ENCODE measurements around the gene PTPRC.
A peak's percentile ranks its signal among the peaks of the same experiment; 100 is the strongest.

The PTPRC gene

GRCh38 chr1:198677871-198678270 is 39.0 kb downstream of the PTPRC start:
- no peak for DNase-seq

- no peak for DNase-seq
Measured at GRCh38 chr1:198678301-198678836, 39.5 kb downstream of the PTPRC start.

- DNase-seq, result no peak
Measured at GRCh38 chr1:198678901-198679329, 40.1 kb downstream of the PTPRC start.

DNA sequence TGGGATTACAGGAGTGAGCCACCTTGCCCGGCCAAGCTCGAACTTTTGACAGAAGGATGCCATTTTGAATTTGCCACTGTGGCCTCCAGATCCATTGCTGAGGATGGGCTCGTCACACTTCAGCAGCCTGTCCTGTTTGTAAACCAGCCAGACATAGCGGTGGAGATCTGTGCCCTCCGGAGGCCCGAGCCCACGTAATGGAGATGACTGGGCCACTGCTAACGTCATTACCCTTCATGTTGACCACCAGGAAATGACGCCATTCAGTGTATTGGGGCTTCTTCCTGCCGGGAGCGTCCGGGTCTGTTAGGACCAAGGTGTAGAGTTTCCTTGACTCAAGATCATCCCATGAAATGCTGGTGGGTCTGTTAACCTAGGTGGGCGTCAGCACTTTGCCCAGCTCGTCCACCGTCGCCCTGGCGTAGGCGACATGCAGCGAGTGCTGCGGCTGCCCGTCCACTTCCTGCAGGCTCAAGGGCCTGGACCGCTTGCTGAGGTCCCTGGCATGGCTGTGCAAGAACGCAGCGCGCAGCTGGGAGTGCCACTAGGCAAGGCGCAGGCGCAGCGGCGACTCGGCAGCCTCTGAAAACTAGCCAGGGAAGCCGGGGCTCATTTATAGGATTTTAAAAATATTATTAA is 40.8 kb downstream of the PTPRC start:
- DNase-seq, result no peak

DNA sequence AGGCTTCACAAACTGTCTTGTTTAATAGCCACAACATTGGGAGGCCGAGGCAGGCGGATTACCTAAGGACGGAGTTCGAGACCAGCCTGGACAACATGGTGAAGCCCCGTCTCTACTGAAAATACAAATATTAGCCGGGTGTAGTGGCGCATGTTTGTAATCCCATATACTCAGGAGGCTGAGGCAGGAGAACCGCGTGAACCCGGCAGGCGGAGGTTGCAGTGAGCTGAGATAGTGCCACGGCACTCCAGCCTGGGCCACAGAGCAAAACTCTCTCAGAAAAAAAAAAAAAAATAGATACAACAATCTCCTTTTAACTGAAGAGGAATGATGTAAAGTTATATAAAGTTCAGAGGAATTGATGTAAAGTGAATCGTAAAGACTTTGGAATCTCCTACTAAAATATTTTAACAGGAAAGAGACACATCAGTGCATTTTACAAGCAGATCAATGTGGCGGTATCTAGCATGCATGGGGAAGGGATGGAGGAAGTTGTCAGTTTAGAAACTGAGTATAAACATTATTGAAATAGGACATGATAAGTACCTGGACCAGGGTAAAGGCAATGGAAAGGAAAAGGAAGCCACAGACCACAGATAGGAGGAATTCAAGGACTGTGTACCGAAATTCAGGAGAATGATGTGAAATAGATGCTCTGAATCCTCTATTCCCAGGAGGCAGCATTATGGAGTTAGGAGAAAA is 41.5 kb downstream of the PTPRC start:
- no peak for DNase-seq

DNA sequence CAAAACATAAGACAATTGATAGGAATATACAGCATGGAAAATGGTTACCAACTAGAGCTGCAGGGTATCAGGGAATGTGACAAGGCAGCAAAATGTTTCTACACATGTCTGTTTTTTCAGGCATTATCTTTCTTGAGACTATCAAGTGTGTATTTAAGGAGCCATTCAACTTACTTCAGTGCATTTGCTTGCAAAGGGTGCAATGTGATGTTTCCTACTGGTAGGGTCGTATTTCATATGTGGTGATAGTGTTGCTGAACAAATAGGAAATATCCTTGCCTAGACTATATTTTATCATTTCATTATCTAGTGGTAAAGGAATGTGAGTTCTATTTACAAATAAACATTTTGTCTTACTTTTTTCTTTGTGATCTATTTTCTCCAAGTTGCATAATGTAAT is 42.4 kb downstream of the PTPRC start:
- DNase-seq, result no peak

DNA sequence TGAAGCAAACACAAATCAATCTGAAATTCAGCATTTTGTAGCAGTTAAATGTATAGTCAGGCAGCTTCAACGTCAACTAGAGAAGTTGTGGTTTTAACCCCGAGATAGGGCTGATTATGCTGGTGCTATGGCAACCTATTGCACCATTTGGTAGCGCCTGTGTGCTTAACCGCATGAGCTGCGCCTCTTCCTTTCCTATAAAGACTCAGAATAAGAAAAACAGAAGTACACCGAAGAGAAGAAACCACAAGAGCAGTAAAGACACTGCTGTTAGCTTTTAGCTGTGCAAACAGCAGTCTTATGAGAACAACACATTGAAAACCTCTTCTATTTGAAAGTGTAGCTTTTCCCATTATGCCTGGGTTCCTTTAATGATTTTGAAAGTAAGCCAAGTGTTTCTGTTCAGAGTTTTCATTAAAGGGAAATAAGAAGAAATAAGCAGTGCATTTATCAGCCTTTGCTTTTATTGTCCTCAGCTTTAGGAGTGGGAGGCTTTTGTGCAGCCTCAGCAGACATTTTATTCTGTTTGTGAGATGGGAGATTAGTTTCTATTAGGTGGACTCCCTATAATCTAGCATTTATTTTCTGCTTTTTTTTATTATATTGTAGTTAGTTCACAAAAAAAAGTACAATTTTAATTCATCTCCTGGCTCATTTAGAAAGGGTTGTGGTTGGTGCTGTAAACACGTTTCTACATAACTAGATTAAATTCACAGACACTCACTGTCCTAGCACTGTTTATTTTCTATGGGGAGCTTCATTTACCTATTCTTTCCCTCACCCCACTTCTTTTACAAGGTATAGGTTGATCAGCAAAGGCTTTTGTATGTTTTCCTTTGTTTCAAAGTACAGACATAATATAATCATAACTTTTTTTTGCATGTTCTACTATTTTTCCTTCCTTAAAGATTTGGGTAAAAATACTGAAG is 43.3 kb downstream of the PTPRC start:
- no peak for DNase-seq

DNA sequence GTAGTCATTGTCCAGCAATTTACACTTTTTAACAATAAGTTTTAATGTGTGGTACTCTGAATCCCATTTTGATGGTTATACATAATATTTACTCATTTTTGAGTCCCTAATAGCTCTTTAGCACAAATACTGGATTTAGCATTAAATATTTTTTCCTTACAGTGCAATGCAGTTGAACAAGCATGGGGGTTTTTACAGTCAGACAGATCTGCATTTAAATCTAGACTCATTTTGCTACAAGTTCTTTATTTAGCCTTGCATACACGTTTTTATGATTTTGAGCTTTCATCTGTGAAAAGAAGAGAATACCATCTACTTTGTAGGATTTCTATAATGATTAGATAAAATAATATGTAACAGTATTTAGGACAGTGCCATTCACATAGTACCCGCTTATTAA is 44.0 kb downstream of the PTPRC start:
- DNase-seq, result no peak

GRCh38 chr1:198683449-198683848 is 44.6 kb downstream of the PTPRC start:
- DNase-seq, result no peak

- peak; percentile 75 for DNase-seq
Measured at GRCh38 chr1:198686069-198686728, 47.4 kb downstream of the PTPRC start.

- DNase-seq, result no peak
Measured at GRCh38 chr1:198687429-198687828, 48.6 kb downstream of the PTPRC start.

DNA sequence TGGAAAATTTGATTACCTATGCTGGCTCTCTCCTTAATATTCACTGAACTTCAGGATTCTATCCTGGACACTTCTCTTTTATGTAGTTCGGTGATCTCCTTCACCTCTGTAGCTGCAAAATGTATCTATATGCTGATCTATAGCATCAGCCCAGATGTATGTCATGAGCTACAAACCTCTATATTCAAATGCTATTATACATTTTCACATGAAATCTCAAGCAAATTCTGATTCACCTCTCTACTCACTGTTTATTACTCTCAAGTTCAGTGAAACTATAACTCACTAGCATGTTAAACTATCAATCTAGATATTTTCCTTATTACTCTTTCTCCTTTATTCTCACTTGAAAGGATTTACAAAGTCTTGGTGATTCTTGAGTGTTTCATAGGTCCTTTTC is 52.2 kb downstream of the PTPRC start:
- DNase-seq, result no peak

- no peak for DNase-seq
Measured at GRCh38 chr1:198693321-198693720, 54.5 kb downstream of the PTPRC start.

GRCh38 chr1:198694542-198694941 is 55.7 kb downstream of the PTPRC start:
- no peak for DNase-seq

DNA sequence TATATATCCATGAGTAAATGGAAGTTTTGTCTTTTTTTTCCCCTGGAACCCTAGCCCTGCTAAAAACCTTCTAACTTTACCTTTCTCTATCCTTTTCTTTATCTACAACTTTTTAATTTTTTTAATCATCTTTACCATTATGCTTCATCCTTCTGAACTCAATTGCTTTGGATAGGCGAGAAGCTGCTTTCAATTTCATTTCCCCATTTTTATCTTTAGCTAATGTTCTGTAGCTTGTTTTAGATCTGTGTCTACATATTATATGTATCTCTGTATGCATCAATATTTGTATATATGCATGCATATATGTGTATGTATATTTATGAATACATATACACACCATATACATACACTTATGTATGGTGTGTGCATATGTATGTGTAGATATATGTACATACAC is 57.4 kb downstream of the PTPRC start:
- no peak for DNase-seq

DNA sequence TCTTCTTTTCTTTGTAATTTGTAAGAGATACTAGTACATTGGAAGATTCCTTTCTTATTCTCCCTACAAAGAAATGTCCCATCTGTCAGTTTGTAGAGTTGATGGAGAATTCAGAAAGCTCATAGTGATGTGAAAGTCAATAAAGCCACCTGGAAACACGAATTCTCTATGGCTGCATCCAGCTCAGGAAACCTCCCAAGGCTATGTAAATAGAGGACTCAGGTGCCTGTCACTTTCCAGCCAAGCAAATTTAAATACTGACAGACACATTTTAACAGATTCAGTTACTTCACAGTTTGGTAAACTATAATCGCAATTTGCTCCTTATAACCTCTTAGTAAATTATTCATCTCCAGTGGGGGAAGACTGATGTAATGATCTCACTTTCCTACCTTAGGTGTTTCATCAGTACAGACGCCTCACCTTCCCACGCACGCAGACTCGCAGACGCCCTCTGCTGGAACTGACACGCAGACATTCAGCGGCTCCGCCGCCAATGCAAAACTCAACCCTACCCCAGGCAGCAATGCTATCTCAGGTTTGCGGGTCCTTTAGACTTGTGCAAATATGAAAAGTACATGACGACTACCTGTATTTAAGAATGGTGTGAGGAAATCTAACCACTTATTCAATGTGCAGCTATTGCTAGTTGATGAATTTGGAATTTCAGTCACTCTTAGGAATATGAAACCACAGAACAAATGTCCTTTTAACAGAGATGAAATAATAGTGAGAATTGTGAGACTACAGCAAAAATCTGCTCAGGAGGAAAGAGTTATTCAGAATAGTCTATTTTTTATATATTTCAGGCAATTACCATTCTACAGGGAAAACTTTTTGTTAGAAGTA is 60.6 kb downstream of the PTPRC start:
- peak; percentile 3 for DNase-seq

DNA sequence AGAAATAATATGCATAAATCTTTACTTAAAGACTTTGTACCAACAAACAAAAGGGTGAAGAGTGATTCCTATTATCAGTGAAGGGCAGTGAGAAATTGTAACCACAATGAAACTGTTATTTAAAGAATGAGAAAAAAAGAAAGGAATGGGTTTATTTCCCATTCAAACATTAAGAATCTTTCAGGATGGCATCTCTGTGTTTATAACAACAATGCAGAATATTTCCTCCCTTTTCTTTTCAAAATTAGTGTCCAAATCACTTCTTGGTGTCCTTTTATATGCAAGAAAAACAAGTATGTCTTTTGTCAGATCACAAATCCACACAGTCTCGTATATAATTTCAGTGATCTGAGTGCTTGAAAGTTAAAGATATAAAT is 61.2 kb downstream of the PTPRC start:
- no peak for DNase-seq

DNA sequence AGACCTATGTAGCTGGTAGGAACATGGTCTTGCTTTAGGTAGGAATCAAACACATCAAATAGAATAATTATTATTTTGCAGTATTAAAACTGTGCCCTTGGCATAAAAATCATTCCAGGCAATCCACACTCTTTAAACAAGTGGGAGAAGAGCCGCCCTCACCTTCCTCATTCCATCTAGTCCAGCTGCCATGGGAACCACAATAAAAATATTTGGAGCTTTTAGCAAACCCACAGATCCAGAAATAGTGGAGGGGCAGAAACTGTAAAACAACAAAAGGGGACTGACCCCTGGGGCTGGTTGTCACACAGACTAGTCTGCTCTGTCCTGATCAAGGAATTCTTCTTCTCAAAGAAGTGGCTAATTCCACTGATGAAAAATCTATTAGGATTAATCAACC is 61.6 kb downstream of the PTPRC start:
- DNase-seq, result no peak

DNA sequence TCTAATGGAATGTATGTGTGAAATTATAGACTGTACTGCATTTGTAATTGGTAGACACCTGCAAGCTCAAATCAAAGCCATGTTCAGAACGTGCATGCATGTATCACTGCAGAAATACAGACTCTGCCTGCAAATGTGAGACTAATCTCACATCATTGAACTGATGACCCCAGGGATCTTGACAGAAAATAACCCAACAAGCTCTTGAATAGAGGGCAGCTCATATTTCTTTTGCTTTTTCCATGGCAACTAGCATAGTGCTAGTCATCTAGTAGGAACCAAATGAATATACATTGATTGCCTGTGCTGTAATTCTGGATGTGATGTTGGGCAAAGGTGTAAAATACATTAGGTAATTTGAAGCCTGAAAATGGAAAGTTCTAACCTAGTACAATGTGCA is 62.4 kb downstream of the PTPRC start:
- DNase-seq, result no peak

- DNase-seq, result no peak
Measured at GRCh38 chr1:198701766-198702539, 63.1 kb downstream of the PTPRC start.

All from NCI-H1694 (cell line).